NT2/D1 (cell line): ENCODE results near the gene BRINP3.

ENCODE experiments used
- DNase-seq: peaks from one replicate; pipeline ENCODE4 v3.0.0-alpha.2; 2011; ENCODE audit warnings: low read depth, low spot score
- H3K27me3 ChIP-seq: 2 replicates; pipeline ENCODE4 v1.6.0; 2011; ENCODE audit warnings: mild to moderate bottlenecking; ENCODE audit not compliant: insufficient read length, insufficient read depth
- H3K36me3 ChIP-seq: 2 replicates; pipeline ENCODE4 v1.6.1; 2011; ENCODE audit warnings: mild to moderate bottlenecking, low read length, mixed read lengths; ENCODE audit not compliant: insufficient read depth, insufficient read length
- H3K4me1 ChIP-seq: 2 replicates; pipeline ENCODE4 v1.5.1; 2011; ENCODE audit not compliant: insufficient read depth, insufficient read length
- H3K4me3 ChIP-seq: 2 replicates; pipeline ENCODE4 v1.5.1; 2011; ENCODE audit warnings: low read depth; ENCODE audit not compliant: insufficient read length
- H3K9ac ChIP-seq: 2 replicates; pipeline ENCODE4 v1.6.0; 2011; ENCODE audit warnings: low read depth; ENCODE audit not compliant: insufficient read length
- H3K9me3 ChIP-seq: 2 replicates; pipeline ENCODE4 v1.5.1; 2011; ENCODE audit warnings: mild to moderate bottlenecking, low read length; ENCODE audit not compliant: insufficient read depth
- SUZ12 ChIP-seq: IDR thresholded peaks from 2 replicates; pipeline ENCODE4 v1.6.1; 2011; ENCODE audit not compliant: insufficient read length, insufficient read depth; ENCODE audit errors: extremely low read depth
- YY1 ChIP-seq: IDR thresholded peaks from 2 replicates; pipeline ENCODE4 v1.6.1; 2011; ENCODE audit not compliant: insufficient read length, insufficient read depth
- ZNF274 ChIP-seq: IDR thresholded peaks from 2 replicates; pipeline ENCODE4 v1.6.1; 2011; ENCODE audit warnings: mild to moderate bottlenecking, low read depth, low read length

The BRINP3 gene

GRCh38 chr1:190192627-190193026, 285.0 kb downstream of the BRINP3 start:
- Histone ChIP-seq H3K36me3 (no peaks in the 10 kb centered on the region), H3K9ac (no peak overlapping the region), H3K27me3 (no peaks in the 10 kb centered on the region), H3K4me3 (no peak overlapping the region), H3K9me3 (0 out of 2 replicates have a peak, but pooled peaks cover 3% of the 10 kb centered on the region), H3K4me1 (no peaks in the 10 kb centered on the region)
- DNase-seq, result no peak
- TF ChIP-seq ZNF274 (no peak), SUZ12 (no peak), YY1 (no peak)

GRCh38 chr1:190183588-190183987, 294.1 kb downstream of the BRINP3 start:
- Histone ChIP-seq H3K36me3 (no peaks in the 10 kb centered on the region), H3K9me3 (no peaks in the 10 kb centered on the region), H3K27me3 (no peaks in the 10 kb centered on the region), H3K4me3 (no peak overlapping the region), H3K9ac (no peak overlapping the region), H3K4me1 (no peaks in the 10 kb centered on the region)
- no peak for DNase-seq
- TF ChIP-seq ZNF274 (no peak), SUZ12 (no peak), YY1 (no peak)

- Histone ChIP-seq H3K4me3 (no peak overlapping the region), H3K4me1 (no peaks in the 10 kb centered on the region), H3K9ac (no peak overlapping the region), H3K9me3 (no peaks in the 10 kb centered on the region), H3K27me3 (no peaks in the 10 kb centered on the region), H3K36me3 (no peaks in the 10 kb centered on the region)
- TF ChIP-seq ZNF274 (no peak), YY1 (no peak), SUZ12 (no peak)
- no peak for DNase-seq
Measured at GRCh38 chr1:190179817-190180216, 297.8 kb downstream of the BRINP3 start.

- no peaks in the 10 kb centered on the region for H3K4me1 ChIP-seq
- H3K9ac ChIP-seq, result no peak overlapping the region
- H3K4me3 ChIP-seq, result no peak overlapping the region
- TF ChIP-seq SUZ12 (no peak), YY1 (no peak)
- no peaks in the 10 kb centered on the region for H3K36me3 ChIP-seq
- H3K9me3 ChIP-seq, result no peaks in the 10 kb centered on the region
- no peak for DNase-seq
- no peaks in the 10 kb centered on the region for H3K27me3 ChIP-seq
Measured at GRCh38 chr1:190178827-190179226, 298.8 kb downstream of the BRINP3 start.

- DNase-seq, result no peak
- TF ChIP-seq SUZ12 (no peak), ZNF274 (no peak), YY1 (no peak)
- no peak overlapping the region for H3K9ac ChIP-seq
- no peaks in the 10 kb centered on the region for H3K27me3 ChIP-seq
- no peaks in the 10 kb centered on the region for H3K9me3 ChIP-seq
- H3K4me3 ChIP-seq, result no peak overlapping the region
- H3K4me1 ChIP-seq, result no peaks in the 10 kb centered on the region
- H3K36me3 ChIP-seq, result no peaks in the 10 kb centered on the region
Measured at GRCh38 chr1:190177555-190177954, 300.1 kb downstream of the BRINP3 start.

- Histone ChIP-seq H3K9me3 (no peaks in the 10 kb centered on the region), H3K4me1 (no peaks in the 10 kb centered on the region), H3K27me3 (no peaks in the 10 kb centered on the region), H3K4me3 (no peak overlapping the region), H3K36me3 (no peaks in the 10 kb centered on the region), H3K9ac (no peak overlapping the region)
- TF ChIP-seq ZNF274 (no peak), SUZ12 (no peak), YY1 (no peak)
- DNase-seq, result no peak
Measured at GRCh38 chr1:190176776-190177175, 300.9 kb downstream of the BRINP3 start.

- no peak for DNase-seq
- H3K36me3 ChIP-seq, result no peaks in the 10 kb centered on the region
Measured at GRCh38 chr1:190175320-190175719, 302.3 kb downstream of the BRINP3 start.

More at GRCh38 chr1:190175320-190175719, 302.3 kb downstream of the BRINP3 start:
- no peaks in the 10 kb centered on the region for H3K27me3 ChIP-seq
- H3K9me3 ChIP-seq, result no peaks in the 10 kb centered on the region
- no peaks in the 10 kb centered on the region for H3K4me1 ChIP-seq
- H3K4me3 ChIP-seq, result no peak overlapping the region
- no peak overlapping the region for H3K9ac ChIP-seq
- no peak for TF ChIP-seq SUZ12
- no peak for TF ChIP-seq YY1
- TF ChIP-seq ZNF274, result no peak
